Parathyroid adenoma (tissue), 2 donors: Measurements from ENCODE around the gene SGMS2.

Experiments
- H2AFZ ChIP-seq: fragments of 300-600 bp; sonication (generic); one replicate; pipeline ENCODE4 v1.7.0; 2017; ENCODE audit warnings: antibody characterized with exemption, mild to moderate bottlenecking
- H3K27ac ChIP-seq: fragments of 300-600 bp; sonication (generic); one replicate; pipeline ENCODE4 v1.7.0; 2017
- H3K27me3 ChIP-seq: fragments of 300-600 bp; sonication (generic); one replicate; pipeline ENCODE4 v1.7.0; 2017; ENCODE audit warnings: low read length; ENCODE audit not compliant: control insufficient read depth, insufficient read depth
- H3K36me3 ChIP-seq: fragments of 300-600 bp; sonication (generic); one replicate; pipeline ENCODE4 v1.7.0; 2017; ENCODE audit warnings: low read length; ENCODE audit not compliant: control insufficient read depth, insufficient read depth
- H3K4me1 ChIP-seq: fragments of 300-600 bp; sonication (generic); one replicate; pipeline ENCODE4 v1.7.0; 2017; ENCODE audit warnings: control low read depth
- H3K4me2 ChIP-seq: fragments of 300-600 bp; sonication (generic); one replicate; pipeline ENCODE4 v1.7.0; 2017; ENCODE audit warnings: low read length
- H3K4me3 ChIP-seq: fragments of 300-600 bp; sonication (generic); one replicate; pipeline ENCODE4 v1.7.0; 2017; ENCODE audit warnings: low read depth, low read length
- H3K79me2 ChIP-seq: fragments of 300-600 bp; sonication (generic); one replicate; pipeline ENCODE4 v1.7.0; 2017; ENCODE audit warnings: control low read depth
- H3K9ac ChIP-seq: fragments of 300-600 bp; sonication (generic); one replicate; pipeline ENCODE4 v1.7.0; 2017; ENCODE audit warnings: mild to moderate bottlenecking
- H3K9me3 ChIP-seq: fragments of 300-600 bp; sonication (generic); one replicate; pipeline ENCODE4 v1.7.0; 2017; ENCODE audit warnings: low read length; ENCODE audit not compliant: control insufficient read depth
- CTCF ChIP-seq: fragments of 300-600 bp; sonication (generic); IDR thresholded peaks from one replicate; pipeline ENCODE4 v1.7.0; 2017; ENCODE audit warnings: antibody characterized with exemption, mild to moderate bottlenecking
- donor health status: primary hyperparathyroidism.

Gene SGMS2

GRCh38 chr4:107850438-107850837 lies 25.7 kb downstream of the SGMS2 start:
- Histone ChIP-seq H3K4me2 (no peak overlapping the region), H2AFZ (no peak overlapping the region), H3K36me3 (no peaks in the 10 kb centered on the region), H3K9me3 (no peaks in the 10 kb centered on the region), H3K4me3 (no peak overlapping the region), H3K9ac (no peak overlapping the region), H3K79me2 (peaks cover 2% of the 10 kb centered on the region), H3K4me1 (no peaks in the 10 kb centered on the region), H3K27ac (no peak overlapping the region), H3K27me3 (no peaks in the 10 kb centered on the region)
- TF ChIP-seq CTCF: no peak

DNA sequence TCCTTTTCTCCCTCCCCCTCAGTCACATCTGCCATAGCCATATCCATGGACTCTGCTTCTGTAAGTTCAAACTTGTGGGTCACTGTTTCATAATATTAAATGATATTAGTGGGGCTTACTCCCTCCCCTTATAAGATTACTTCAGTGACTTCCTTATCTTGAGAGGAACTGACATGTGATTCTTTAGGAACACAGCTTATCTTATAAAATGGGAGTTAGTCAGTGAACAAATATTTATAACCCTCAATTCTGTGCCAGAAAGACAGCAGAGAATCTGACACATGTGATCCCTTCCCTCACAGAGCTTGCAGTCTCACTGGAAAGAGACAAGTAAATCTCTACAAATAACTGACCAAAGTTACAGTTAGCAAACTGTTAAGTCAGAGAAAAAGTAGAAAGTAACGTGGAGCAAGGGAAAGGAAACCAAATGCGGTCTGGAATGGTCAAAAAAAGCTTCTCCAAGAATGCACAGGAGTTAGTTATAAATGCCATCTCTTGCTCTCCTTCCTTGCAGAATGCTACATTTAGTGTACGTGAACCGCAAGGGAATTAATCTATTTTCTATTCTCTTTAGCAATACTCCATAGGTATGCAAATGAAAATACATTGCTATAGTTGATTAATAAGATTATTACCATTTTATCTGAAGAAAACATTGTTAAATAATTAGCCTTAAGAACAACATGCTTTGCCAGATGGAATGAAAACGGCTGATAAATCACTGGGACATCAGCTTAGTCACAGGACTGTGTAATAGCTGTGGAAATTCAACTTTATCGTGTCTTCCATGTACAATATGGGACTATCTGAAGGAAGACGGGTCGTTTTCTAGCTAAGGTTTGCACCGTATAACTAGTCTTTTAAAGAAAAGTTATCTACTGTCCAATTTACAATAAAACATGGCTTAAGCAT lies 29.0 kb downstream of the SGMS2 start:
- no peaks in the 10 kb centered on the region for H3K9me3 ChIP-seq
- H3K4me2 ChIP-seq: no peak overlapping the region
- no peak overlapping the region for H3K9ac ChIP-seq
- no peak for TF ChIP-seq CTCF
- no peaks in the 10 kb centered on the region for H3K27me3 ChIP-seq
- no peak overlapping the region for H2AFZ ChIP-seq
- no peak overlapping the region for H3K27ac ChIP-seq
- no peaks in the 10 kb centered on the region for H3K4me1 ChIP-seq
- no peaks in the 10 kb centered on the region for H3K79me2 ChIP-seq
- H3K4me3 ChIP-seq: no peak overlapping the region
- H3K36me3 ChIP-seq: no peaks in the 10 kb centered on the region

DNA sequence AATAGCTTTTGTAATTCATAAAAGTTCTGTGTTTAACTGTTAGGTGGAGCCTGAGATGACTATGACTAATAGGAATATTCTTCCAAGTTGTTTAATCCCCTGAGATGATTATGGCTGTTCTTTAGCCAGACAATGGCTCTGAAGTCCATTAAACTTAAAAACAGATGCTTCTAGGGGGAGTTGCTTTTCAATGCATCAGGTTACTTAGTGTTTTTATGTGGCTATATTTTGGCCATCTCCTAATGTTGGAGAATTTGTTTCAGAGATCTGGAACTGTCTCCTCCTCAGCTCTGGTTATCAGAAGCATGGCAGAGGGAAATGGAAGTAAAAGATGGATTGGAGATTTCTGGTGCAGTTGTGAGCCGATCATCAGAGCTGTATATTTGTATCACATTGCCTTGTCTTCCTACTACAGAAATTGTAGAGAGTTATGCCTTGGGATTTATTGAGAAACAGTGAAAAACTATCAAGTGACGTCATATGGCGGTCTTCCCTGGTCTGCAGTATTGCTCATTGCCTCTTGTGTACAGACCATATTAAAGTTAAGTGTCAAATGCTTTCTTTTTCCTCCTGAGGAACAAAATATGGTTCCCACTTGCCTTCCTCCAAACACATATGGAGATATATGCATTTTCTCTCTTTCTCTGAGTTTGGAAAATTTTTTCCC lies 29.8 kb downstream of the SGMS2 start:
- no peak overlapping the region for H2AFZ ChIP-seq
- no peaks in the 10 kb centered on the region for H3K27me3 ChIP-seq
- H3K4me2 ChIP-seq: no peak overlapping the region
- H3K9ac ChIP-seq: no peak overlapping the region
- no peaks in the 10 kb centered on the region for H3K79me2 ChIP-seq
- TF ChIP-seq CTCF: no peak
- no peaks in the 10 kb centered on the region for H3K4me1 ChIP-seq
- no peaks in the 10 kb centered on the region for H3K9me3 ChIP-seq
- H3K4me3 ChIP-seq: no peak overlapping the region
- no peak overlapping the region for H3K27ac ChIP-seq
- H3K36me3 ChIP-seq: no peaks in the 10 kb centered on the region

DNA sequence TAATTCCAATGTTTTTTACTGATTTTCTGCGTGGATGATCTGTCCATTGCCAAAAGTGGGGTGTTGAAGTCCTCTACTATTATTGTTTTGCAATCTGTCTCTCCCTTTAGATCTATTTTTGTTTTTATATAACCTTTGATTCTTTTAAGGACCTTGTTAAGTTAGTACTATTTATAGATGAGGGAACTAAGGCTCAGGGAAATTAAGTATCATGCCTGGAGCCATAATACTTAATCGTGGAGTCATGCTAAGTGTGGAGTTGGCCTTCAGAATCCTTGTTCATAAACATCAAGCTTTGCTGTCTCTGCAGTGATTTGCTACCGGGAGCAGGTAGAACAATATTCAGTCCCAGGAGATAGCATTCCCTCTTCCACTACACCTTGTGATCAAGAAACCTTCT lies 31.0 kb downstream of the SGMS2 start:
- no peaks in the 10 kb centered on the region for H3K9me3 ChIP-seq
- no peak overlapping the region for H3K9ac ChIP-seq
- no peak overlapping the region for H3K27ac ChIP-seq
- H3K4me3 ChIP-seq: no peak overlapping the region
- no peak for TF ChIP-seq CTCF
- no peaks in the 10 kb centered on the region for H3K36me3 ChIP-seq
- H3K27me3 ChIP-seq: no peaks in the 10 kb centered on the region
- H3K4me2 ChIP-seq: no peak overlapping the region
- no peak overlapping the region for H2AFZ ChIP-seq
- H3K79me2 ChIP-seq: no peaks in the 10 kb centered on the region
- H3K4me1 ChIP-seq: no peaks in the 10 kb centered on the region
